Endothelial cell of umbilical vein (primary cell): ENCODE results near the gene DGCR2. TPM values are rescaled to one million over a fixed set of nuclear protein-coding genes. Genes with fewer than 3 reads are reported as not detected.
"Not testable (repeated sequence)": the region's sequence is repeated elsewhere in the genome, so short reads cannot be mapped to it uniquely, and the experiment has no call there.

Source experiments
- BruUV-seq: library from RNA; stranded (reverse); fragments of 400-500 nt; replicated peaks from 2 replicates; lab custom pipeline; 2021; lab: Mats Ljungman, UMichigan
- CTCF ChIA-PET: fragments of 300-600, 350-600 bp; sonication (Branson Sonifier 250); formaldehyde crosslinking; loops from one replicate; lab custom pipeline; 2021; ENCODE audit warnings: antibody characterized with exemption, inconsistent platforms; lab: Charles Lee
- POLR2A ChIA-PET: fragments of 300-600, 350-600 bp; sonication (Branson Sonifier 250); formaldehyde crosslinking; loops from one replicate; lab custom pipeline; 2021; ENCODE audit warnings: antibody characterized with exemption, inconsistent platforms; lab: Charles Lee
- DNase-seq: peaks from one replicate; pipeline ENCODE4 v3.0.0-alpha.2; 2011; ENCODE audit warnings: low read depth, low spot score
- FAIRE-seq: peaks from 2 replicates; lab custom pipeline; 2011; peaks lifted over from hg19 to GRCh38; lab: Jason Lieb, UNC
- H2AFZ ChIP-seq: 2 replicates; pipeline ENCODE4 v1.6.0; 2012; ENCODE audit warnings: low read depth, low read length, control low read depth, inconsistent platforms
- H3K27ac ChIP-seq: 2 replicates; pipeline ENCODE4 v1.5.1; 2011; ENCODE audit warnings: low read depth, mild to moderate bottlenecking, control low read depth, low read length, moderate library complexity; ENCODE audit not compliant: insufficient read depth
- H3K27me3 ChIP-seq, 2 experiments: 2 replicates each; pipeline versions ENCODE4 v1.6.0 to v1.6.1; 2011; ENCODE audit warnings: low read length in 2 of 2, mixed read lengths in 1 of 2; ENCODE audit not compliant: control insufficient read depth in 2 of 2, insufficient read depth in 2 of 2
- H3K36me3 ChIP-seq, 2 experiments: 2 replicates in 1 of 2; 3 replicates in 1 of 2; pipeline ENCODE4 v1.5.1; 2011; ENCODE audit warnings: low read length in 2 of 2, mild to moderate bottlenecking in 1 of 2, moderate library complexity in 1 of 2; ENCODE audit not compliant: control insufficient read depth in 2 of 2, insufficient read depth in 2 of 2; ENCODE audit errors: extremely low read depth in 1 of 2
- H3K4me1 ChIP-seq: 3 replicates; pipeline ENCODE4 v1.5.1; 2011; ENCODE audit warnings: mild to moderate bottlenecking, low read length; ENCODE audit not compliant: control insufficient read depth, insufficient read depth; ENCODE audit errors: extremely low read depth
- H3K4me2 ChIP-seq: 2 replicates; pipeline ENCODE4 v1.6.1; 2011; ENCODE audit warnings: low read length, control low read depth, mixed read lengths; ENCODE audit not compliant: insufficient read depth
- H3K4me3 ChIP-seq, 3 experiments: fragments of 200-600 bp in 1 of 3; sonication (generic), shearing (Covaris generic) in 1 of 3; replicated peaks in 1 of 3; 2 replicates each; pipeline ENCODE4 v1.5.1; 2011 to 2016; ENCODE audit warnings: control low read depth in 3 of 3, low read length in 3 of 3, mild to moderate bottlenecking in 2 of 3, inconsistent platforms in 1 of 3, low read depth in 1 of 3, moderate library complexity in 1 of 3; ENCODE audit not compliant: insufficient read depth in 1 of 3
- H3K79me2 ChIP-seq: 2 replicates; pipeline ENCODE4 v1.6.0; 2012; ENCODE audit warnings: low read length, inconsistent platforms; ENCODE audit not compliant: control insufficient read depth, insufficient read depth
- H3K9ac ChIP-seq: replicated peaks from 2 replicates; pipeline ENCODE3; 2011; ENCODE audit warnings: low read length, control low read depth; ENCODE audit not compliant: insufficient read depth; ENCODE audit errors: extremely low read depth
- H3K9me1 ChIP-seq: replicated peaks from 3 replicates; pipeline ENCODE4 v1.6.0; 2011; ENCODE audit warnings: mild to moderate bottlenecking, low read length; ENCODE audit not compliant: control insufficient read depth, insufficient read depth; ENCODE audit errors: extremely low read depth
- H3K9me3 ChIP-seq: replicated peaks from 2 replicates; pipeline ENCODE4 v1.5.1; 2012; ENCODE audit warnings: low read length, inconsistent platforms; ENCODE audit not compliant: control insufficient read depth, insufficient read depth
- H4K20me1 ChIP-seq: replicated peaks from 2 replicates; pipeline ENCODE3; 2011; ENCODE audit warnings: mild to moderate bottlenecking, low read length; ENCODE audit not compliant: control insufficient read depth, insufficient read depth; ENCODE audit errors: extremely low read depth
- CTCF ChIP-seq, 2 donors: IDR thresholded peaks; 1 replicate in 1 of 2; 2 replicates in 1 of 2; pipeline ENCODE4 v1.5.1; 2011; ENCODE audit warnings: low read length in 2 of 2, mild to moderate bottlenecking in 2 of 2, moderate library complexity in 2 of 2, control low read depth in 1 of 2, inconsistent platforms in 1 of 2, low read depth in 1 of 2; ENCODE audit not compliant: insufficient read depth in 1 of 2; ENCODE audit errors: extremely low read depth in 1 of 2
- EZH2 ChIP-seq: IDR thresholded peaks from 2 replicates; pipeline ENCODE4 v1.6.1; 2012; ENCODE audit warnings: borderline replicate concordance, low read depth, mild to moderate bottlenecking, moderate library complexity, low read length, inconsistent platforms; ENCODE audit not compliant: severe bottlenecking
- FOS ChIP-seq: IDR thresholded peaks from 2 replicates; pipeline ENCODE4 v1.6.1; 2011; ENCODE audit warnings: mild to moderate bottlenecking, low read length, moderate library complexity, borderline replicate concordance; ENCODE audit not compliant: insufficient read depth
- GATA2 ChIP-seq: IDR thresholded peaks from 2 replicates; pipeline ENCODE4 v1.7.0; 2011; ENCODE audit warnings: low read depth, mild to moderate bottlenecking, moderate library complexity, mixed read lengths, low read length; ENCODE audit not compliant: insufficient read length, insufficient read depth
- POLR2AphosphoS5 ChIP-seq: IDR thresholded peaks from 2 replicates; pipeline ENCODE4 v1.6.1; 2012; ENCODE audit warnings: low read depth, mild to moderate bottlenecking, control low read depth, low read length, moderate library complexity; ENCODE audit not compliant: insufficient read depth
- dilution Hi-C: fragments of 300-500 bp; cut with MboI; formaldehyde crosslinking; loops from one replicate; pipeline ENCODE4 v1.15.0; 2019; ENCODE audit warnings: low sequenced_read_pairs; ENCODE audit not compliant: extremely low pct_ligation_motif_present
- intact Hi-C: fragments of 100-400 bp; cut with micrococcal nuclease; formaldehyde crosslinking; loops from one replicate; pipeline ENCODE4 v1.10.0; 2022
- polyA plus RNA-seq, 4 experiments: library from polyadenylated mRNA; depleted of rRNA in 3 of 4; stranded (reverse) in 3 of 4; unstranded in 1 of 4; fragments of >200 nt; gene quantifications; 2 replicates each; pipeline versions ENCODE4 v1.2.1 to v1.2.3, GENCODE V29; 2011 to 2012; ENCODE audit warnings: missing spikeins in 1 of 4
- total RNA-seq: library from RNA; stranded (reverse); gene quantifications from 2 replicates; pipeline ENCODE4 v1.2.3, GENCODE V29; 2021

Gene DGCR2
- total and polyA plus RNA-seq, 2 donors (not counting 3 experiments of a cell fraction or from before 2014, with no cell fraction given): 44.8 to 51.2 TPM

- Histone ChIP-seq H3K27me3 (no peaks in the 10 kb centered on the region), H3K9me3 (no peaks in the 10 kb centered on the region), H3K79me2 (no peaks in the 10 kb centered on the region), H3K4me2 (no peak overlapping the region), H2AFZ (no peak overlapping the region), H3K4me3 (no peak overlapping the region), H3K27ac (no peak overlapping the region), H3K9ac (no peak overlapping the region), H3K9me1 (no peaks in the 10 kb centered on the region), H4K20me1 (no peaks in the 10 kb centered on the region), H3K36me3 (peaks cover 0 to 2% of the 10 kb centered on the region in 2 experiments), H3K4me1 (no peaks in the 10 kb centered on the region)
- no TSS peak for BruUV-seq
- FAIRE-seq (no peak), DNase-seq (no peak)
- dilution Hi-C loops: no loop called here
- intact Hi-C loops: no loop called here
- POLR2A ChIA-PET: no interaction called here
- CTCF ChIA-PET: no interaction called here
- TF ChIP-seq FOS: no peak
- TF ChIP-seq CTCF (IDR thresholded peaks at IDR 0.05; ENCODE audit: extremely low read depth in 1 of 2, insufficient read depth in 1 of 2, low read depth in 1 of 2, low read length in 2 of 2): no peak
- no peak for TF ChIP-seq POLR2AphosphoS5
- no peak for TF ChIP-seq GATA2
- no peak for TF ChIP-seq EZH2
These were observed 46.8 kb downstream of the DGCR2 start for GRCh38 chr22:19075404-19075803.

- H3K27ac ChIP-seq, H3K9me3 ChIP-seq, dilution Hi-C loops, H3K79me2 ChIP-seq, BruUV-seq, intact Hi-C loops, POLR2A ChIA-PET, H2AFZ ChIP-seq, H3K9ac ChIP-seq, H3K4me1 ChIP-seq, H3K4me2 ChIP-seq, H3K4me3 ChIP-seq, FAIRE-seq, H3K27me3 ChIP-seq, H3K9me1 ChIP-seq, H4K20me1 ChIP-seq, DNase-seq: not testable (repeated sequence)
- H3K36me3 ChIP-seq: peaks cover under 1 to 12% of the 10 kb centered on the region in 2 experiments
- CTCF ChIA-PET: interaction anchor here (0.8 to 1.2 kb wide), 3 partner anchors 10 to 24 kb away, joined by 3 to 8 read pairs (median 3); no protein-coding TSS in a partner anchor
These were observed 49.4 kb downstream of the DGCR2 start for GRCh38 chr22:19072853-19073252.
